Activated CD4-positive, alpha-beta T cell treated with anti-CD3 and anti-CD28 coated beads for 4 hours (primary cell): Measurements from ENCODE around the gene FUNDC2.
A peak's percentile ranks its signal among the peaks of the same experiment; 100 is the strongest.

Source experiments
- DNase-seq, 2 donors: peaks; one replicate each; pipeline ENCODE4 v3.0.0-alpha.2; 2020

FUNDC2 gene

DNA sequence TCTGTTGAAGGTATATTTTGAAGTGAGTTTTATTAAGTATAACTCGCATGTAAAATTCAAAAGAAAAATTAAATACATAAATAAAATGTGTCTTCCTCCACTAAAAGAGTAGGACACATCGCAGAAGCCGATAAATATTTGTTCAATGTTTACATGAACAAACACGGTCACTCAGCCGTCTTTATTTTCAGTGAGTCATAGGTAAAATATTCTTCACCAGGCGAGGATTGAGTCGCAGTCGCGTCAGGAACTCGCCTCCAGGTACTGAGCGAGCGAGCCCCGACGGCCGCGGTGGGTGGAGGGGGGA lies 271 bp upstream of the FUNDC2 start:
- DNase-seq: no peak

DNA sequence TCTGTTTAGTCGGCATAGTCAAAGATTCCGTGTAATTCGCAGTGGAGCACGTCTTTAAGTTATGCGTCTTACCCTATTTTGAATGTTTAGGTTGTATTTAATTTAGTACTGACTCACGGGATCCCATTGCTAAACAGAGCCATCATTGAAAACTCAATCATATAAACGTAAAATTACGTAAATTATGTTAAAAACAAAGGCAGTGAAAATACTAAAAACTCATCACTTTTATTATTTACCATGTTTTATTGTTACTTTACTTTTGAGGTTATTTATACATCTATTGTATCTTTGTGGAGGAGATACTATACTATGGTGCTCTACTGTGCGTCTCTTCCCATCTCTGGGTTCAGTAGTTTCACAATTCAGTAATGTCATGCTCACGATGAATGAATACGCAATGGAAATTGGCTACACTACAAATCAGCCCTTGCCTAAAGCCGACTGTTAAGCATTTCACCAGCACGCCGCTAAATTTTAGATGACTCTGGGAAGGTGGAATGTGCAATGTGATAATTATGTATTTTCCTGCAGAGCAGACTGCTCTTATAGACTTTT lies 944 bp downstream of the FUNDC2 start:
- peak; percentile 4 to 6 for DNase-seq

DNA sequence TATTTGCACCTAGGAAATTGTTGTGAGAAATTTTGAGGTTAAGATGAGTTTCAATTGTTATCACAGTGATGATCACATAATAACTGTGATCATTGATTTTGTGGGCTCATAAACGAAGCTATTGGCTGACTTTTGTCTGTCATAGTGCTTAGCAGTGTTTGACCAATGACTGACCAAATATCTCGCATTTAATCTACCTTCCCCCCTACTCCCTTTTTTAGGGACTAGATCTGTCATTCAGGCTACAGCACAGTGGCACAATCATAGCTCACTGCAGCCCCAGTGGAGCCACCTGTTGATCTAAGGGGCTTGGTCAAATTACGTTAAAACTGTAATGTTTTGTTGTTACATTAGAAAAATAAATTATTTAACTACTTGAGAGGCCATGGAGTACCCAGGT lies 1.5 kb downstream of the FUNDC2 start:
- no peak for DNase-seq

DNA sequence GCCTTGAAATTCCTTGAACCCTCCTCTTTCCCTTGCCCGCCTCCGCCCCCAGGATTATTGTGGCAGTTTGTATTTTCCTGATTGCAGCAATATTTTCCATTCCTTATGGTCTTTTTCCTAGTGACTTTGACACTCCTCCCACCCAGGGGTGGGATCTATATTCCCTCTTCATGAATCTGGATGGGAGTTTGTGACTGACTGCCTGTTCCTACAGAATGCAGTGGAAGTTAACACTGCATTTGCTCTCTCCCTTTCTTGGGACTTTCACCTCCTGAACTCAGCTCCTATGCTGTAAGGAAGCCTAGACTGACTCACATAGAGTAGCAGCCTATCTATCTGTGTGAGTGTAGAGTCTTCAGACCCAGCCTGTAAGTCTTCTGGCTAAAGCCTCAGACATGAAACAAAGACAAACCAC lies 2.2 kb downstream of the FUNDC2 start:
- DNase-seq: no peak

DNA sequence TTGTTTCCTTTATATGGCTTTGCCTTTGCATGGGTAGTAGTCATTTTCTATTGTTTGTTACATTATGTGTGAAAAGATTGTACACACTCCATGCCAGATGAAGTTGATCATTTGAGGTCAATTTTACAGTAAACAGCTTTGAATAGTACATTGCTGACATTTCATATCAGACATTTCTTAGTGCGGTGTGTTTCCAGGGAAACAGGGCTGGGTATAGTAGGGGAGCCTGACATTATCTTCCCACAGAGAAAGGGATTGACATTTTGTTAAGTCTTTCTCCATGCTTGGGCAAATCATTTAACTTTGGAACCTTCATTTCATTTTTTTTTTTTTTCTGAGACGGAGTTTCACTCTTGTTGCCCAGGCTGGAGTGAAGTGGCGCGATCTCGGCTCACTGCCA lies 5.0 kb downstream of the FUNDC2 start:
- no peak for DNase-seq

DNA sequence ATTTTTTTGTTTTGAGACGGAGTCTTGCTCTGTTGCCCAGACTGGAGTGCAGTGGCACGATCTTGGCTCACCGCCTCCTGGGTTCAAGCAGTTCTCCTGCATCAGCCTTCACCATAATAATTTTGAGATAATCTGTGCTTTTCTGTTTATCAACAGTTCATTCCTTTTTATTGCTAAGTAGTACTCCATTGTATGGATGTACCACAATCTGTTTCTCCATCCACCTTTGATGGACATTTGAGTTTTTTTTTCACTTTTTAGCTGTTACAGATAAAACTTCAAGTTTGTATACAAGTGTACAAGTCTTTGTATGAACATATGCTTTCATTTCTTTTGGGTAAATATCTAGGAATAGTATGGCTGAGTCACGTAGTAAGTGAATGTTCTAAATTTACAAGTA lies 9.0 kb downstream of the FUNDC2 start:
- no peak for DNase-seq

DNA sequence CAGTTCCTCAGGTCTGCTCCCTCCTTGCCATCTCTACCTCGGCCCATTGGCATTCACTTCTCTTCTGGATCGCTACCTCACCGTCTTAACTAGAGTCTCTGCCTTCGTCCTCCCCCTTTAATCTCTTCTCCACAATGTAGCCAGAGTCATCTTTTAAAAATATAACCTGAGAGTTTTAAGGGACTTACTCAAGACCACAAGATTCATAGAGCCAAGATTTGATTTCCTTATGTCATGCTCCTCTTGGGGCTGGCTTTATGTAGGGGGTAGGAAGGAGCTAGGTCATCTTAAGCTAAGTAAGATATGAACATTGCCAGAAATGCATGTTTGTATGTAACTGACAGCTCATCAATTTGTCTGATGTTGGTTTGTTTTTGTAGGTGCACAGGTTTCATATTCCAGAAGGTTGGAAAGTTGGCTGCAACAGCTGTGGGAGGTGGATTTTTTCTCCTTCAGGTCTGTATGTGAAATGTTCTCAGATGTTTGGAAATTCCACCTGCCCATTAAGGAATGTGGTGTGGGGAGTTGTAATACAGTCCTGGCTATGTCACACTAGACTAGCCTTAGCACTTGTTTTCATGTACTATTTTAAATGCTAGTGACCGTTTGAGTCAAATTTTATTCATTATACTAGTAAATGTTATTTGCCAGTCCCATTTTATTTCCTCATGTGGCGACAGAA lies 19.6 kb downstream of the FUNDC2 start:
- no peak for DNase-seq

DNA sequence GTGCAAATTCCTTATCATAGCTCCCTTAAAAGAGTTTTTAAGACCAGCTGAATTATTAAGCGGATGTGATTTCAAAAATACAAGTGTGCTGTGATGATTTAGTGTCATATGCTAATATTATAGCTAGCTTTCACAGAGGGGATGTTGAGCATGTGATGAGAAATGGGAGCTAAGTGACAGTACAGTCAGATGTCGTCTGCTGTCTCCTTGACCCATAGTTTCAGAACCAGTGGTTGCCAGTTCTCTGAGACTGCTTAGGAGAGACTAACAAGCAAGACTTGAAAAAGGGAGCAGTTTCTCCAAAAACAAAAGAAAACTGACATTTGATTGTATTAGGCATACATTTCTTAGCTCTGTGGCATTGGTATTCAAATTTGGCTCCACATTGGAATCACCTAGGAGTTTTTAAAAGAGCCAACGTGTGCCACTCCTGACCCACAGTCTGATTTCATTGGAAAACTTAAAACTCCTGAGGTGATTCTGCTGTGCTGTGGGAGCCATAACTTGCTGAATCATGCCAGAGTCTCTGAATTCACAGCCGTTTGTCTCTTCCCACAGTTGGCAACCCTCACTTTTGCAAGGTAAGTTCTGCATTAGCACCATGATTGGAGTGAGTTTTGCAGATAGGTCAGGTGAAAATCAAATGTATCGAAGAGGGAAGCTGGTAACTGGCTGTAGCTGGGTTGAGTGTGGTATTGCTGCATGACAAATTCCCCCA lies 20.3 kb downstream of the FUNDC2 start:
- DNase-seq: no peak

DNA sequence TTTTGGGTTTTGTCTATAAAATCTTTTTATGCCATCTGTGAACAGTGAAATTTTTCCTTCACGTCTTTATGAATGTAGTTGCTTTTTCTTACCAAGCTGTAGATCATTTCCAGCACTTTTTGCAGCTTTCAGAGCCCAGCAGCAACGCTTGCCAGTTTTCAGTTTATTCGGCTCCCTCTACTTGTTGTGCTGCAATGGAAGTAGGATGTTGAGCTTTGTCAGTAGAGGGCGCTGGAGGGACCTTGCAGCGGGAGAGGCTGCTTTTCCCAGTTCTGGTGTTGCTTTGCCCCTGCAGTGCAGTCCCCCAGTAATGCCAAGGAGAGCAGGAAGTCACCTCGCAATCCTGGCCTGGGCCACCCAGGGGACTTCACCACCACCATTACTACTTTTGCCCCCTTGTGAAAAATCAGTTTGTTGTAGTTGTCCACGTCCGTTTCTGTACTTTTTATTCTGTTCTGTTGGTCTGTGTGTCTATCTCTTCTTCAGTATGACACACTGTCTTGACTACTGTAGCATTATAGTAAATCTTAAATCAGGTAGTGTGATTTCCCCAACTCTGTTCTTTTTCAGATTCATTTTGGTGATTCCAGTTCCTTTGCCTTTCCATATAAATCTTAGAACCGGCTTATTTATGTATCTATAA lies 22.5 kb downstream of the FUNDC2 start:
- DNase-seq: peak; percentile 32 to 51

DNA sequence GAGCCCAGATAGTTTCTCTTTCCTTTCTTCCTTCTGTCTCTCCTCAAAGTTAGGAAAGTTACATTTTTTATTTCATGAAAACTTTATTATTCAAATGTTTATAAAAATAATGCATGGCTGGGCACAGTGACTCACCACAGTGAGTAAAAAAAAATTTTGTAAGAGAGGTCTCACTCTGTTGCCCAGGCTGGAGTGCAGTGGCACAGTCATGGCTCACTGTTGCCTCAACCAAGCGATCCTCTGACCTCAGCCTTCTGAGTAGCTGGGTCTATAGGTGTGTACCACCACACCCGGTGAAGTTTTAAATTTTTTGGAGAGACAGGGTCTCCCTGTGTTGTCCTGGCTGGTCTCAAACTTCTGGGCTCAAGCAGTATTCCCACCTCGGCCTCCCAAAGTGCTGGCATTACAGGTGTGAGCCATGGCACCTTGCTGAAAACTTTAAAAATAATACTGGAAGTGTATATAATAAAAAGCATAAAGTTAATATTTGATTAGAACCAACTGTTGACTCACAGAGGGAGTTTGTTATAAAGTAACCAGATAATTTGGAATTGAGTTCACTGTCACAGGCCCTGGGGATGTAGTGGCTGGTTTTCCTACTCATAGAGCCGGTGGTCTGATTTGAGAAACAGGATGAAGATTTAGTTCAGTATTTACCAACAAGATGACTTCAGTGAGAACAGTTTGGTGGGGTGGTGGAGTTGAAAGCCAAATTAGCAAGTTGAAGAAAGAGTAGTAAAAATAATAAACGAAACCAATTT lies 26.3 kb downstream of the FUNDC2 start:
- no peak for DNase-seq

DNA sequence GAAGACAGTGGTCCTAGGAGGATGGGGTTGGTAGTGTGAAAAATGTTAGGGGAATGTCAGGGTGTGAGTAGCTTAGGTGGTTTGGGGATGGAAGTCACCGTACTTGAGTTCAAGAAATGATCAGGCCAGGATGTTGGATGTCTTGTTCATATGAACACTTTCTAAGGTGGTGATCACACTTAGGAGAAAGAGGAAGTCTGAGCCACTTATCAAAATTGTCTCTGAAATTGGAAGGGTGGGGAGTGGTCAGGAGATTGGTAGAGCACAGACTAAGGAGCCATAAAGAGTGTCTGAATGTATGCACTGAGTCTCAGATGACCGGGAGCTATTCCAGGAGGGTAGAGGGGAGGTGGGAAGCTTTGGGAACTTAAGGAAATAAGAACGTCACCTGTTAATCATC lies 27.0 kb downstream of the FUNDC2 start:
- DNase-seq: no peak

DNA sequence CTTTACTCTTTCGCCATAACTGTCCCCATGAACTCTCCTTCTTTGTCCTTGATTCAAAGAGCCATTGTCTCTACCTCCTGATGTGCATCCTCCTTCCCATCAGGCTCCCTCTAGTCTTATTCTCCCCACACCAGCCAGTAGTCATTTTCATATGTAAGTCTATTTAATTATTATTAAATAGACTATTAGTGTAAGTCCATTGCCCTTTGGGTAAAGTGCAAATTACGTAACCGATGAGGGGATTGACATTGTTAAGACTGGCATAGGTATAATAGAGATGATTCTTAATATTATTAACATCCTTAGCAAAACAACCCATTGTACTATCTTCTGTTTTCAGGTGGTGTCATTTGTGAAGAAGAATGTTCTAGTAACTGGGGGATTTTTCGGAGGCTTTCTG lies 27.6 kb downstream of the FUNDC2 start:
- DNase-seq: no peak

DNA sequence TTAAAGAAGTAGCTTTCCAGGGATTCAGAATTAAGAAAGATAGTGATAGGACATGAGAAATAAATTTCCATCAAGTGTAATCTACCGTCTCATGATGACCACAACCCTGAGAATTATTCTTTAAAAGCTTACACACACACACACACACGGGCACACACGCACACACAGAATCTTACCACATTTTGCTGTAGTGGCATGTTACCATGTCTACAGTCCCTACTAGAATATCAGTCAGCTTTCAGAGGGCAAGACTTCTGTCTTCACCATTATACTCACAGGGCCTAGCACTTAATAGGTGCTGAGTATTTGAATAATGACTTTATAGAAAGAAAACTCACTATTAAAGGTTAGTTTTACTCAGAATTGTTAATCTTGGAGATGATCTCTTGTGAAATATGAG lies 28.9 kb downstream of the FUNDC2 start:
- DNase-seq: no peak

DNA sequence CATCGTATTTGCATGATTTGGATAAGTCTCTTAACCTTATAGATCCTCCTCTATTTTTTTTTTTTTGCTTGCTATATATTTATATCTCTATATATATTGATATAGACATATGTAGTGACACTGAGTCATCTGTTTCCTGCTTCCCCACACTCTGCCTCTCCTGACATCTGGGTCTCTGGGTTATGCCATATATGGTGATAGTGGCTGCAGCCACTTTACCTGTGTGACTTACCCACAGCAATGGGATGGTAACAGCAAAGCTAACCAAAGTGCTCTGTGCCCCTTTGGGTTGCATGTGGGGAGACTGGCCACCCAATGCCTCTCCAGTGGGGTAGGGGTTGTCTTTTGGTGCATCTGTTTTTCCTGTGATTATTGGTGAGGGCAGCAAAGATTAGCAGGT lies 29.8 kb downstream of the FUNDC2 start:
- no peak for DNase-seq

DNA sequence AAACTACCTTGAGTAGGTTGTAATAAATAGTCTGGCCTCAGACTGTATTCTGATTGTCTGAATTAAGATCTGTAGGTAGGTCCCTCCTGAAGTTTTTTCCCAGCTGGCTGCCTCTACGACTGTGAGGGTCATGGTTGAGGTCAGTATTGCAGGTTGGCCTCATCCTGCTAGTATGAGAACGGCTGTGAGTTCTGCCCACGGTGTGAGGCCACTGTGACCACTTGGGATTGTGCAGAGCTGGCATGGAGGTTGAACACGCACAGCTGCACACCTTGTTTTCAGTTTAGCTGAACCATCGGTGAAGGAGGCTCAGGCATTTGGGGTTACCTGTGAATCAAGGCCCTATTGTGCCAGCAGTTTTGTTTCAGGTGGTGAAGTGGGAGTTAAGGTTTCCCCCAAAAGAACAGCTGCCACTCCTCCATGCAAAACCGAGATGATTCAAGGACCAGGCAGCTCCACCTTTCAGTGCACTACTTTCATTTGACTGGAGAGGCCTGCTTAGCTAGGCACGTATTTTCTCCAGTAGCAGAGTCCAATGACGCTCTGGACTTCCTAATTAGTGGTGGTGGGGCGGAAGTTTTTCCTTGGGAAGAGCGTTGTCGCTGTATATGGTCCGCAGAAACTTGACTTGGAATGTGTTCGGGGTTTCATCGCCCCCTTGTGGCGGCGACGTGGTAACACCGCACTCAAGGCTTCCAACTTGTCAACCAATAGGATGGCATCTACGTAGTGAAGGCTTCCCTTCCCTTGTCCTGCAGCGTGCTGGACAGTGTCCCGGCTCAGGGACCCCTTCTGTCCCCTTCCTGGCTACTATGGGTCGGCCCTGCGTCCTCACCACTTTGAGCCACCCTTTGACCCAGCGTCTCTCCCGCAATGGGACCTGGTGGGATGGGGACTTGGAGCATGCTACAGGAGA lies 30.5 kb downstream of the FUNDC2 start:
- DNase-seq: peak; percentile 9 to 39

DNA sequence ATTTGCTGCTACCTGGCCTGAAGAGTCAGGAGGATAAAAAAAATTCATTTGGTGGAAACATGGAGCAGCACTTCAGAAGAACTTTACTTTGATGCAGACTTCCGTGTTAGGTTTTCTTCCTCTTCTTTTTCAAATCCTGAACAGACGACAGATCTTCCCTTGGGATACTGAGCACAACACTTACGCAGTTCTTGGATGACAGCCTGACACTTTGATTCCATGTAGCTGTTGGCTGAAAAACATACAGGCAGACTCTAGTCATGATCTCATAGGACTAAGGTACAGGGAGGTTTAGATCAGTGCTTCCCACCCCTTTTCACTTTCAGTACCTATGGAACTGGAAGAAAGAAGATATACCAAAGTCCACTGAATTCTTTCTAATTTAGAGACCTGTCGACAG lies 35.1 kb downstream of the FUNDC2 start:
- DNase-seq: no peak

DNA sequence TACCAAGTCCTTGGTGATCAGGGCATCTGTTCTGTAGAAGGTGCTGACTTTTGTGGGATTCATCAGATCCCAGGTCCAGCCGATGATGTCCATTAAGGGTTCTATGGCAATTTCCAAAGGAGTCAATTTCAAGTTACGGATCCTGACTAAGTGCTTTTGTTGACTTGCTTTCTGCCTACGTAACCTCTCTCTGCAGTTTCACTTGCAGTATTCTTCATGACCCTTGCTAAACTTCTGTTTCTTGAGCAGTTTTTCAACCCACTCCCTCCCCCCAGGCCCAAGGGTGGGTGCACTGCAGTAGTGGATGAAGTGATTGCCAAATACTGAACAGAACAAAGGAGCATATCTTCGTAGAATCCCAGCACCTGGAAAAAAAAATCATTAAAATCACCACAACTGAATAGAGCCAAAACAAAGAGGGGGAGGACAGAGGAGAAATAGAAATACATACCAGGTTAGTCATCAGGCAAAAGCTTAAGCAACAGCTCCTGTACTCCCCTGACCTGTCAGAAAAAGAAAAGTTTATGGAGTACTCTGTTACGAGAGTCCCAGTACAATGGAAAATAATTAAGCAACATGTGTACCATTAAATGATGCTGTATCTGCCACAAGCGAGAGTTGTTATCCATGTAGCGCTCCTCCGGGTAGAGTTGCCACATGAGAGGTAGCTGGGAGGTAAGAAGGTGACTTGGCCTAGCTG lies 38.5 kb downstream of the FUNDC2 start:
- no peak for DNase-seq

DNA sequence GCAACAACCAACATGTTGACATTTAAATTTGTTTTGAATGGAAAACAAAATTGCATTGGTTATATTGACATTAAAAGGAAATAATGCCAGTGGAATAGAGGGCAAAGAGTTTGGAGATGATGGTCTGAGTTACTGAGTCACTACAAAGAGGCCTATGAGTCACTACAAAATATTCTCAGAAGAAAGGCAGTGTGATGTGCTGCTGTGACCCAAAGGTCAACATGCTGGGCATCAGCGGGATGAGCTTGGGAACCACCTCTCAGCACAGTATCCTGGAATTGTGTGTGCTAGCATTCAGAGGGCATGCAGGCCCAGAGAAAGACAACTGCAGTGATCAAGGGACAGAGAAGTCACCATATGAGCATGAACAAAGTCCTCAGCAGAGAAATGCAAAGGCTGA lies 41.5 kb downstream of the FUNDC2 start:
- DNase-seq: no peak

DNA sequence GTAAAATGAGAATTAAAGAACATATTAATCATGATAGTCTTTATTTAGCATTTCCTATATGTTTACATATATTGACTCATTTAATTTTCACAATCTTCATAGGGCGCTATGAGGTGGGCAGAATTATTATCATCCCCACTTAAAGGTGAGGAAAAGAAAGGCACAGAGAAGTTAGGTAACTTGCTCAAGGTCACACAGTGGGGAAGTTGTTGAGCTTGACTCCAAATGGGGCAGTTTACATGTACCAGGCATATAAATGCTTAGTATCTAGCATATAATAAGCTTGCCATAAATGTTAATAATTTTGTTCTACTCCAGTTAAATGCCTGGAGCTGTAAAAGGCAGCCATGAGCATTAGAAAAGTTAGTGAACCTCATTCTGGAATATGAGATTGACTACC lies 42.8 kb downstream of the FUNDC2 start:
- DNase-seq: no peak

DNA sequence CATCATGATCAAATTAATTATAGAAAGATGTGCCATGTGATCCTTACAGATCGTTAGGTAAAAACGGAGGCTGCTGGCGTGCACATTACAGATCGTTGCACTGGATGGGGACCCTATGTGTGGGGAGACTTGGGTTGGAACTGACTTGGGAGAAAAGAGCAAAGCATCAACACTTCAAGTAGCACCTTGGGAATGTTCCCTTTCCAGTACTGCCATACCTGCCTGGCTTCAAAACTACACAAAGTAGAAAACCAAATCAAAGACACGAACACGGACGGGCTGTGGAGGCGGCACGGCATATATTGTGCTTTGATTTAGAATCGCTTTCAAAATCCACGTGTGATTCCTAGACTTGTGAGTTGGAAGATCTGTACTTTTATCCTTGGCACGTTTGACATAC lies 43.4 kb downstream of the FUNDC2 start:
- DNase-seq: no peak

DNA sequence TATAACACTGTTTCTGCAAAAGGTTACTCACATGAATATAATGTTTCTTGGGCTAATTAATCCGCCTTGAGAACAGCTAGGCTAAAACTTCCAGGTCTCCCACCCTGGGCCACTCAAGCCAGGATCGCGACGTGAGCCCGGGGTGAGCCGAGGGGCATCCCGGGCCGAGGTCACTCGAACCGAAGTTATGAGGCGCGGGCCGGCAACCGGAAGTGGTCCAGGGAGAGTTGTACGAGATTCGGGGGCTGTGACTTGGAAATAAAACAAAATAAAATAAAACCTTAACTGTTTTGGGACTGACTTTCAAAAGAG lies 44.0 kb downstream of the FUNDC2 start:
- no peak for DNase-seq
